ENCODE data around the gene TMPRSS13. TPM values are rescaled to one million over a fixed set of nuclear protein-coding genes. Genes with fewer than 3 reads are reported as not detected.
A peak's percentile ranks its signal among the peaks of the same experiment; 100 is the strongest.

The TMPRSS13 gene
- total RNA-seq, 1 donor from 2014 or later: 0.53 TPM

- Histone ChIP-seq H3K4me3 (ENCODE audit: low read depth, low read length) (no peak overlapping the region), H3K36me3 (ENCODE audit: control insufficient read depth, insufficient read depth, low read length) (no peaks in the 10 kb centered on the region), H3K27me3 (ENCODE audit: control insufficient read depth, insufficient read depth, low read length) (peaks cover 2% of the 10 kb centered on the region)
- FAIRE-seq: peak; percentile 68
- DNase-seq (ENCODE audit: low read depth): peak; percentile 96
- TF ChIP-seq CTCF (IDR thresholded peaks at IDR 0.05; ENCODE audit: insufficient read depth, low read length, severe bottlenecking): peak; percentile 94
These were observed 17.8 kb upstream of the TMPRSS13 start for GRCh38 chr11:117946842-117947526.

GRCh38 chr11:117946156-117946841, 17.1 kb upstream of the TMPRSS13 start:
- H3K27me3 ChIP-seq (ENCODE audit: control insufficient read depth, insufficient read depth, low read length): peaks cover 2% of the 10 kb centered on the region
- FAIRE-seq (no peak), DNase-seq (ENCODE audit: low read depth) (no peak)
- no peak for TF ChIP-seq CTCF (IDR thresholded peaks at IDR 0.05; ENCODE audit: insufficient read depth, low read length, severe bottlenecking)
- H3K36me3 ChIP-seq (ENCODE audit: control insufficient read depth, insufficient read depth, low read length): no peaks in the 10 kb centered on the region
- H3K4me3 ChIP-seq (ENCODE audit: low read depth, low read length): no peak overlapping the region

- no peak overlapping the region for H3K4me3 ChIP-seq (ENCODE audit: low read depth, low read length)
- H3K36me3 ChIP-seq (ENCODE audit: control insufficient read depth, insufficient read depth, low read length): no peaks in the 10 kb centered on the region
- DNase-seq (ENCODE audit: low read depth) (no peak), FAIRE-seq (no peak)
- H3K27me3 ChIP-seq (ENCODE audit: control insufficient read depth, insufficient read depth, low read length): peaks cover 1% of the 10 kb centered on the region
- peak; percentile 9 for TF ChIP-seq CTCF (IDR thresholded peaks at IDR 0.05; ENCODE audit: insufficient read depth, low read length, severe bottlenecking)
These were observed 16.0 kb upstream of the TMPRSS13 start for GRCh38 chr11:117945047-117945810.

GRCh38 chr11:117944554-117944953, 15.4 kb upstream of the TMPRSS13 start:
- FAIRE-seq (no peak), DNase-seq (ENCODE audit: low read depth) (no peak)
- no peaks in the 10 kb centered on the region for H3K27me3 ChIP-seq (ENCODE audit: control insufficient read depth, insufficient read depth, low read length)
- H3K4me3 ChIP-seq (ENCODE audit: low read depth, low read length): no peak overlapping the region
- no peak for TF ChIP-seq CTCF (IDR thresholded peaks at IDR 0.05; ENCODE audit: insufficient read depth, low read length, severe bottlenecking)
- no peaks in the 10 kb centered on the region for H3K36me3 ChIP-seq (ENCODE audit: control insufficient read depth, insufficient read depth, low read length)

- TF ChIP-seq CTCF (IDR thresholded peaks at IDR 0.05; ENCODE audit: insufficient read depth, low read length, severe bottlenecking): no peak
- Histone ChIP-seq H3K36me3 (ENCODE audit: control insufficient read depth, insufficient read depth, low read length) (no peaks in the 10 kb centered on the region), H3K4me3 (ENCODE audit: low read depth, low read length) (no peak overlapping the region), H3K27me3 (ENCODE audit: control insufficient read depth, insufficient read depth, low read length) (no peaks in the 10 kb centered on the region)
- FAIRE-seq: no peak
- DNase-seq (ENCODE audit: low read depth): peak; percentile 10
These were observed 12.9 kb upstream of the TMPRSS13 start for GRCh38 chr11:117941976-117942654.
